CD14-positive monocyte (primary cell): ENCODE results near the gene TFPI. TPM values are rescaled to one million over a fixed set of nuclear protein-coding genes. Genes with fewer than 3 reads are reported as not detected.

Source experiments
- DNase-seq, 3 donors: peaks; one replicate each; pipeline ENCODE4 v3.0.0-alpha.2; 2011 to 2022
- H2AFZ ChIP-seq: 2 replicates; pipeline ENCODE4 v1.6.0; 2012; ENCODE audit warnings: mild to moderate bottlenecking, low read depth, low read length, inconsistent platforms; ENCODE audit not compliant: insufficient read depth, poor library complexity, severe bottlenecking
- H3K27ac ChIP-seq, 2 donors: 1 replicate in 1 of 2; 2 replicates in 1 of 2; pipeline ENCODE4 v1.5.1; 2012 to 2013; ENCODE audit warnings: low read length in 2 of 2, control low read depth in 1 of 2, inconsistent platforms in 1 of 2, low read depth in 1 of 2, mild to moderate bottlenecking in 1 of 2
- H3K27me3 ChIP-seq, 2 donors: one replicate each; pipeline versions ENCODE4 v1.6.0 to v1.6.1; 2011 to 2013; ENCODE audit warnings: low read length in 2 of 2; ENCODE audit not compliant: control insufficient read depth in 2 of 2, insufficient read depth in 2 of 2
- H3K36me3 ChIP-seq, 2 donors: replicated peaks in 1 of 2; 1 replicate in 1 of 2; 2 replicates in 1 of 2; pipeline versions ENCODE4 v1.5.1 to v1.6.1; 2012 to 2013; ENCODE audit warnings: low read length in 2 of 2, control low read depth in 1 of 2, inconsistent platforms in 1 of 2, mild to moderate bottlenecking in 1 of 2; ENCODE audit not compliant: insufficient read depth in 2 of 2, control insufficient read depth in 1 of 2
- H3K4me1 ChIP-seq, 2 donors: 1 replicate in 1 of 2; 2 replicates in 1 of 2; pipeline versions ENCODE4 v1.5.1 to v1.6.1; 2012 to 2013; ENCODE audit warnings: low read length in 2 of 2, control low read depth in 1 of 2, inconsistent platforms in 1 of 2, mild to moderate bottlenecking in 1 of 2, moderate library complexity in 1 of 2; ENCODE audit not compliant: insufficient read depth in 2 of 2, control insufficient read depth in 1 of 2
- H3K4me2 ChIP-seq: replicated peaks from 2 replicates; pipeline ENCODE3; 2012; ENCODE audit warnings: low read length, moderate library complexity, mild to moderate bottlenecking; ENCODE audit not compliant: poor library complexity, severe bottlenecking; ENCODE audit errors: extremely low read depth
- H3K4me3 ChIP-seq, 3 experiments: fragments of 200-600 bp in 1 of 3; sonication (generic) in 1 of 3; replicated peaks in 1 of 3; 1 replicate in 2 of 3; 2 replicates in 1 of 3; pipeline ENCODE4 v1.5.1; 2011 to 2013; ENCODE audit warnings: low read length in 3 of 3, mild to moderate bottlenecking in 3 of 3, control low read depth in 2 of 3, low read depth in 2 of 3, inconsistent platforms in 1 of 3, moderate library complexity in 1 of 3
- H3K79me2 ChIP-seq: 2 replicates; pipeline ENCODE4 v1.6.0; 2012; ENCODE audit warnings: mild to moderate bottlenecking, control low read depth, inconsistent platforms, low read length, moderate library complexity; ENCODE audit not compliant: insufficient read depth
- H3K9ac ChIP-seq: 2 replicates; pipeline ENCODE4 v1.6.0; 2017; ENCODE audit warnings: low read length, mild to moderate bottlenecking; ENCODE audit not compliant: insufficient read depth, poor library complexity, severe bottlenecking
- H3K9me3 ChIP-seq, 2 donors: replicated peaks in 1 of 2; 1 replicate in 1 of 2; 2 replicates in 1 of 2; pipeline versions ENCODE4 v1.5.1 to v1.6.1; 2012 to 2013; ENCODE audit warnings: low read length in 2 of 2, control low read depth in 1 of 2; ENCODE audit not compliant: control insufficient read depth in 1 of 2, insufficient read depth in 1 of 2
- H4K20me1 ChIP-seq: 2 replicates; pipeline ENCODE4 v1.6.0; 2012; ENCODE audit warnings: mild to moderate bottlenecking, low read length, control low read depth, moderate library complexity; ENCODE audit not compliant: insufficient read depth
- H3K27ac Mint-ChIP-seq, 7 donors: one replicate each; pipeline ENCODE4 v1.8.0; 2020; ENCODE audit warnings: mild to moderate bottlenecking in 7 of 7, mixed read lengths in 7 of 7, moderate library complexity in 6 of 7, inconsistent platforms in 2 of 7
- H3K27me3 Mint-ChIP-seq, 3 donors: one replicate each; pipeline ENCODE4 v1.8.0; 2021 to 2022; ENCODE audit warnings: low read depth in 3 of 3, mild to moderate bottlenecking in 3 of 3, mixed read lengths in 3 of 3, moderate library complexity in 3 of 3, inconsistent platforms in 1 of 3
- H3K36me3 Mint-ChIP-seq, 2 donors: one replicate each; pipeline ENCODE4 v1.8.0; 2020; ENCODE audit warnings: mixed read lengths in 2 of 2, inconsistent platforms in 1 of 2, mild to moderate bottlenecking in 1 of 2
- H3K4me1 Mint-ChIP-seq: one replicate; pipeline ENCODE4 v1.8.0; 2020; ENCODE audit warnings: mild to moderate bottlenecking, mixed read lengths
- H3K4me3 Mint-ChIP-seq, 2 donors: one replicate each; pipeline ENCODE4 v1.8.0; 2020; ENCODE audit warnings: mild to moderate bottlenecking in 2 of 2, mixed read lengths in 2 of 2, moderate library complexity in 1 of 2
- H3K9me3 Mint-ChIP-seq, 7 donors: one replicate each; pipeline ENCODE4 v1.8.0; 2020 to 2022; ENCODE audit warnings: mixed read lengths in 7 of 7, mild to moderate bottlenecking in 6 of 7, moderate library complexity in 6 of 7, inconsistent platforms in 2 of 7
- WGBS: methylation state at CpG from one replicate; pipeline ENCODE4 v1.1.5; 2013; ENCODE audit warnings: missing lambda C conversion rate; ENCODE audit not compliant: insufficient coverage; 5-methylcytosine and 5-hydroxymethylcytosine counted together
- intact Hi-C, 2 donors: fragments of 100-400 bp; cut with micrococcal nuclease; formaldehyde crosslinking; loops; one replicate each; pipeline versions ENCODE4 v1.15.0 to v1.15.1; 2023
- polyA plus RNA-seq, 3 donors: library from polyadenylated mRNA; depleted of rRNA in 1 of 3; unstranded in 2 of 3; stranded (reverse) in 1 of 3; fragments of 300-500 nt in 2 of 3; fragments of >200 nt in 1 of 3; fragmentation: Illumina TruSeq in 2 of 3; gene quantifications; 1 replicate in 2 of 3; 2 replicates in 1 of 3; pipeline ENCODE4 v1.2.3, GENCODE V29; 2012 to 2021
- TF ChIP-seq, protein P1 (sequence below): fragments of 200-600 bp; IDR thresholded peaks from one replicate; pipeline ENCODE4 v1.8.0; 2022; ENCODE audit warnings: antibody characterized with exemption, mild to moderate bottlenecking

The TFPI gene
- polyA plus RNA-seq, 3 donors: 0.46 TPM; not detected in 2

- H3K4me1 Mint-ChIP-seq: peaks cover 6% of the 10 kb centered on the region
- no peak overlapping the region for H3K27ac Mint-ChIP-seq
- Histone ChIP-seq H3K79me2 (no peaks in the 10 kb centered on the region), H4K20me1 (no peaks in the 10 kb centered on the region), H3K9ac (no peak overlapping the region), H3K27ac (no peak overlapping the region), H3K4me1 (no peaks in the 10 kb centered on the region), H3K36me3 (no peaks in the 10 kb centered on the region), H3K27me3 (no peaks in the 10 kb centered on the region), H2AFZ (no peak overlapping the region), H3K9me3 (no peaks in the 10 kb centered on the region), H3K4me3 (no peak overlapping the region), H3K4me2 (no peak overlapping the region)
- intact Hi-C loops: loop anchor here in 1 of 2 donors (5.0 kb wide), 1 partner anchor 79 kb away; no protein-coding TSS in a partner anchor
- H3K27me3 Mint-ChIP-seq: no peaks in the 10 kb centered on the region
- no peak for DNase-seq
- H3K36me3 Mint-ChIP-seq: no peaks in the 10 kb centered on the region
- no CpG with 5 or more reads among the region's 2 CpGs for WGBS
- TF ChIP-seq, protein P1, sequence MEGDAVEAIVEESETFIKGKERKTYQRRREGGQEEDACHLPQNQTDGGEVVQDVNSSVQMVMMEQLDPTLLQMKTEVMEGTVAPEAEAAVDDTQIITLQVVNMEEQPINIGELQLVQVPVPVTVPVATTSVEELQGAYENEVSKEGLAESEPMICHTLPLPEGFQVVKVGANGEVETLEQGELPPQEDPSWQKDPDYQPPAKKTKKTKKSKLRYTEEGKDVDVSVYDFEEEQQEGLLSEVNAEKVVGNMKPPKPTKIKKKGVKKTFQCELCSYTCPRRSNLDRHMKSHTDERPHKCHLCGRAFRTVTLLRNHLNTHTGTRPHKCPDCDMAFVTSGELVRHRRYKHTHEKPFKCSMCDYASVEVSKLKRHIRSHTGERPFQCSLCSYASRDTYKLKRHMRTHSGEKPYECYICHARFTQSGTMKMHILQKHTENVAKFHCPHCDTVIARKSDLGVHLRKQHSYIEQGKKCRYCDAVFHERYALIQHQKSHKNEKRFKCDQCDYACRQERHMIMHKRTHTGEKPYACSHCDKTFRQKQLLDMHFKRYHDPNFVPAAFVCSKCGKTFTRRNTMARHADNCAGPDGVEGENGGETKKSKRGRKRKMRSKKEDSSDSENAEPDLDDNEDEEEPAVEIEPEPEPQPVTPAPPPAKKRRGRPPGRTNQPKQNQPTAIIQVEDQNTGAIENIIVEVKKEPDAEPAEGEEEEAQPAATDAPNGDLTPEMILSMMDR: no peak
- H3K9me3 Mint-ChIP-seq: peaks cover 0 to 5% (median 0%) of the 10 kb centered on the region in 7 donors
- H3K4me3 Mint-ChIP-seq: no peak overlapping the region
These were observed 50.5 kb downstream of the TFPI start for GRCh38 chr2:187503700-187504099.

DNA sequence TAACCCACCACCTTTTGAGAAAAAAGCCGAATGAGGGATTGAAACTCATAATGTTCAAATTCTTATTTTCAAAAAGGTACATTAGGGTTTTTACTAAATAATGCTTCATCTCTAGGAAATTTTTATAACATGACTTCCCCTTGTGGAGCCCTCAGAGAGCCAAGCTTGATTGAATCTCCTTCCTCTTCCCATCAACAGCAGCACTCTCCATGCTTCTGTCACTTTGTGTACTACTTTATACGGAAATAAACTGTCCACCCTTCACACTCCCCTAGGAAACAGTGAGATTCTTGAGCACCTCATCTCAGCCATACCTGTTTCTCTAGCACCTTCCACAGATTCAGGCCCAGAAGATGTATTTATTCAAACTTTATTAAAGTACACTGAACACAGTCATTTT, 51.8 kb downstream of the TFPI start:
- Histone ChIP-seq H3K4me1 (no peaks in the 10 kb centered on the region), H3K79me2 (no peaks in the 10 kb centered on the region), H3K4me3 (no peak overlapping the region), H3K4me2 (no peak overlapping the region), H3K27ac (no peak overlapping the region), H3K36me3 (no peaks in the 10 kb centered on the region), H3K9me3 (no peaks in the 10 kb centered on the region), H3K9ac (no peak overlapping the region), H3K27me3 (no peaks in the 10 kb centered on the region), H2AFZ (no peak overlapping the region), H4K20me1 (no peaks in the 10 kb centered on the region)
- intact Hi-C loops: loop anchor here in 1 of 2 donors (5.0 kb wide), 1 partner anchor 80 kb away; no protein-coding TSS in a partner anchor
- 0% methylated on average over 1 of the region's 2 CpGs for WGBS
- peaks cover 6% of the 10 kb centered on the region for H3K4me1 Mint-ChIP-seq
- no peaks in the 10 kb centered on the region for H3K27me3 Mint-ChIP-seq
- no peak overlapping the region for H3K4me3 Mint-ChIP-seq
- H3K9me3 Mint-ChIP-seq: peaks cover 0 to 3% (median 0%) of the 10 kb centered on the region in 7 donors
- no peak for DNase-seq
- no peak overlapping the region for H3K27ac Mint-ChIP-seq
- no peaks in the 10 kb centered on the region for H3K36me3 Mint-ChIP-seq
- TF ChIP-seq, protein P1: no peak
